Sigmoid colon (tissue), 7 donors: Measurements from ENCODE around the gene CAB39L. TPM values are rescaled to one million over a fixed set of nuclear protein-coding genes. Genes with fewer than 3 reads are reported as not detected.

ENCODE experiments used
- DNase-seq: peaks from one replicate; pipeline ENCODE4 v3.0.0-alpha.2; 2019
- H3K27ac ChIP-seq, 4 donors: fragments of 200-600 bp; sonication (generic); one replicate each; pipeline ENCODE4 v1.5.1; 2016 to 2019; ENCODE audit warnings: mild to moderate bottlenecking in 1 of 4
- H3K27me3 ChIP-seq, 3 donors: fragments of 200-600 bp; sonication (generic); one replicate each; pipeline ENCODE4 v1.5.1; 2019; ENCODE audit warnings: mild to moderate bottlenecking in 1 of 3
- H3K36me3 ChIP-seq, 4 donors: fragments of 200-600 bp; sonication (generic); one replicate each; pipeline ENCODE4 v1.5.1; 2016 to 2019
- H3K4me1 ChIP-seq, 4 donors: fragments of 200-600 bp; sonication (generic); one replicate each; pipeline ENCODE4 v1.5.1; 2017 to 2019
- H3K4me3 ChIP-seq, 4 donors: fragments of 200-600 bp; sonication (generic); one replicate each; pipeline ENCODE4 v1.5.1; 2017 to 2019; ENCODE audit warnings: mild to moderate bottlenecking in 2 of 4, moderate library complexity in 1 of 4
- H3K9me3 ChIP-seq, 4 donors: fragments of 200-600 bp in 3 of 4; sonication (generic) in 3 of 4; one replicate each; pipeline versions ENCODE4 v1.5.1 to v1.6.1; 2013 to 2019
- CTCF ChIP-seq, 4 experiments: fragments of 450-650 bp in 3 of 4; fragments of 200-600 bp in 1 of 4; IDR thresholded peaks; one replicate each; pipeline ENCODE4 v1.5.1; 2016 to 2019; ENCODE audit warnings: antibody characterized with exemption in 4 of 4, mild to moderate bottlenecking in 3 of 4, moderate library complexity in 2 of 4
- EP300 ChIP-seq, 4 donors: sonication (generic); formaldehyde crosslinking; IDR thresholded peaks; one replicate each; pipeline ENCODE4 v1.6.1; 2017; ENCODE audit warnings: antibody characterized with exemption in 4 of 4
- POLR2A ChIP-seq, 2 donors: fragments of 450-650 bp; IDR thresholded peaks; one replicate each; pipeline ENCODE4 v1.6.1; 2016; ENCODE audit warnings: antibody characterized with exemption in 2 of 2, mild to moderate bottlenecking in 2 of 2, moderate library complexity in 2 of 2
- POLR2AphosphoS5 ChIP-seq, 4 donors: sonication (generic); formaldehyde crosslinking; IDR thresholded peaks; one replicate each; pipeline ENCODE4 v1.6.1; 2017; ENCODE audit warnings: antibody characterized with exemption in 4 of 4
- WGBS, 2 donors: extraction: QIAGEN DNeasy Blood & Tissue Kit; methylation state at CpG; one replicate each; pipeline ENCODE4 v1.1.7; 2013; 5-methylcytosine and 5-hydroxymethylcytosine counted together
- intact Hi-C: fragments of 100-400 bp; cut with DNase I; formaldehyde crosslinking; loops from one replicate; pipeline ENCODE4 v1.15.1; 2023
- polyA plus RNA-seq, 3 donors: library from polyadenylated mRNA; stranded (reverse); fragments of 200-250 nt; gene quantifications; one replicate each; pipeline ENCODE4 v1.2.3, GENCODE V29; 2013
- total RNA-seq, 4 donors: library from RNA; depleted of rRNA; stranded (reverse); fragments of >200 nt; gene quantifications; one replicate each; pipeline ENCODE4 v1.1.0, GENCODE V29; 2016
- donor health status: healthy with polysubstance abuse.
- donor health status: Bipolar disorder and iron deficiency.
- donor health status: healthy.

CAB39L gene
- total and polyA plus RNA-seq, 7 donors = 5.5 to 180 (median 121) TPM

GRCh38 chr13:49407068-49407467 is 36.8 kb downstream of the CAB39L start:
- Histone ChIP-seq H3K4me3 (no peak overlapping the region), H3K4me1 (peaks cover 0 to 50% (median 27%) of the 10 kb centered on the region in 4 donors), H3K27me3 (no peaks in the 10 kb centered on the region), H3K27ac (peak overlapping the region in 1 of 4 donors; percentile 77), H3K36me3 (no peaks in the 10 kb centered on the region), H3K9me3 (peaks cover 0 to 6% (median 0%) of the 10 kb centered on the region in 4 donors)
- intact Hi-C loops = loop anchor here (10.0 kb wide), 1 partner anchor 718 kb away; no protein-coding TSS in a partner anchor
- DNase-seq = no peak
- 93% methylated on average over 1 of the region's 1 CpG for WGBS, 2 donors
- TF ChIP-seq CTCF (IDR thresholded peaks at IDR 0.05) (no peak), POLR2A (IDR thresholded peaks at IDR 0.05) (no peak), EP300 (IDR thresholded peaks at IDR 0.05) (no peak), POLR2AphosphoS5 (IDR thresholded peaks at IDR 0.05) (no peak)

- H3K36me3 ChIP-seq = no peaks in the 10 kb centered on the region
- intact Hi-C loops = loop anchor here (10.0 kb wide), 1 partner anchor 720 kb away; no protein-coding TSS in a partner anchor
- 68% methylated on average over 1 of the region's 1 CpG for WGBS, 2 donors
- H3K27ac ChIP-seq = peak overlapping the region in 2 of 4 donors; percentile 87 to 89
- H3K4me3 ChIP-seq = no peak overlapping the region
- no peaks in the 10 kb centered on the region for H3K27me3 ChIP-seq
- DNase-seq = no peak
- TF ChIP-seq POLR2A (IDR thresholded peaks at IDR 0.05) (no peak), POLR2AphosphoS5 (IDR thresholded peaks at IDR 0.05) (no peak), EP300 (IDR thresholded peaks at IDR 0.05) (no peak), CTCF (IDR thresholded peaks at IDR 0.05) (no peak)
- H3K9me3 ChIP-seq = peaks cover 0 to 6% (median 0%) of the 10 kb centered on the region in 4 donors
- H3K4me1 ChIP-seq = peaks cover 0 to 42% (median 22%) of the 10 kb centered on the region in 4 donors
Measured at GRCh38 chr13:49404703-49405020, 39.2 kb downstream of the CAB39L start.

- H3K27ac ChIP-seq = peak overlapping the region in 3 of 4 donors; percentile 52 to 89 (median 87)
- H3K4me1 ChIP-seq = peaks cover 0 to 37% (median 18%) of the 10 kb centered on the region in 4 donors
- H3K4me3 ChIP-seq = no peak overlapping the region
- DNase-seq = no peak
- peaks cover 0 to 6% (median 0%) of the 10 kb centered on the region in 4 donors for H3K9me3 ChIP-seq
- intact Hi-C loops = loop anchor here (10.0 kb wide), 1 partner anchor 721 kb away; no protein-coding TSS in a partner anchor
- TF ChIP-seq EP300 (IDR thresholded peaks at IDR 0.05) = no peak
- peak in 1 of 4 donors; percentile 19 for TF ChIP-seq POLR2AphosphoS5 (IDR thresholded peaks at IDR 0.05)
- no peak for TF ChIP-seq POLR2A (IDR thresholded peaks at IDR 0.05)
- TF ChIP-seq CTCF (IDR thresholded peaks at IDR 0.05) = no peak
- no peaks in the 10 kb centered on the region for H3K27me3 ChIP-seq
- WGBS, 2 donors = 84 to 89% methylated on average over 7 of the region's 7 CpGs
- H3K36me3 ChIP-seq = no peaks in the 10 kb centered on the region
Measured at GRCh38 chr13:49403996-49404702, 39.7 kb downstream of the CAB39L start.

GRCh38 chr13:49400755-49401659 is 42.9 kb downstream of the CAB39L start:
- 6 to 17% methylated on average over 7 of the region's 7 CpGs for WGBS, 2 donors
- Histone ChIP-seq H3K9me3 (peaks cover 0 to 6% (median 0%) of the 10 kb centered on the region in 4 donors), H3K27ac (peak overlapping the region; percentile 72 to 89 (median 86)), H3K4me3 (peak overlapping the region; percentile 42 to 56 (median 52)), H3K27me3 (no peaks in the 10 kb centered on the region), H3K4me1 (peaks cover 0 to 41% (median 26%) of the 10 kb centered on the region in 4 donors), H3K36me3 (no peaks in the 10 kb centered on the region)
- TF ChIP-seq CTCF (IDR thresholded peaks at IDR 0.05) (no peak), POLR2AphosphoS5 (IDR thresholded peaks at IDR 0.05) (peak; percentile 90 to 96 (median 96)), EP300 (IDR thresholded peaks at IDR 0.05) (peak; percentile 43 to 76 (median 72)), POLR2A (IDR thresholded peaks at IDR 0.05) (peak in 1 of 2 donors; percentile 57)
- intact Hi-C loops = loop anchor here (2.0 to 10.0 kb wide), 4 partner anchors 32 to 724 kb away; partner anchors contain the start of genes CAB39L and SETDB2
- DNase-seq = peak; percentile 80
